SK-N-SH (cell line): Measurements from ENCODE around the gene KY. TPM values are rescaled to one million over a fixed set of nuclear protein-coding genes. Genes with fewer than 3 reads are reported as not detected.

Source experiments
- CTCF ChIA-PET: fragments of 300-600, 350-600 bp; formaldehyde crosslinking; extraction: SDS; loops from one replicate; lab custom pipeline; 2021; lab: Yijun Ruan, JAX
- POLR2A ChIA-PET: fragments of 350-600 bp; sonication (Branson Sonifier 250); formaldehyde crosslinking; extraction: SDS; loops from one replicate; lab custom pipeline; 2020; ENCODE audit warnings: antibody characterized with exemption, inconsistent platforms; lab: Yijun Ruan, JAX
- DNase-seq: peaks from one replicate; pipeline ENCODE4 v3.0.0; 2012
- H2AFZ ChIP-seq: fragments of 200-600 bp; sonication (generic); 2 replicates; pipeline ENCODE4 v1.8.1; 2016; ENCODE audit warnings: antibody characterized with exemption, mild to moderate bottlenecking, low read depth
- H3F3A ChIP-seq: fragments of 200-600 bp; sonication (generic); replicated peaks from 2 replicates; pipeline ENCODE3; 2016; ENCODE audit warnings: antibody characterized with exemption, mild to moderate bottlenecking; ENCODE audit not compliant: insufficient read depth
- H3K27ac ChIP-seq, 2 experiments: fragments of 200-500 bp in 1 of 2; fragments of 200-600 bp in 1 of 2; sonication (Bioruptor generic) in 1 of 2; sonication (generic), shearing (Covaris generic) in 1 of 2; 2 replicates each; pipeline versions ENCODE4 v1.5.1 to v1.6.1; 2014 to 2016; ENCODE audit warnings: low read depth in 2 of 2, inconsistent platforms in 1 of 2, low read length in 1 of 2, mild to moderate bottlenecking in 1 of 2, mixed read lengths in 1 of 2
- H3K27me3 ChIP-seq: fragments of 200-600 bp; sonication (generic), shearing (Covaris generic); 2 replicates; pipeline ENCODE4 v1.6.1; 2016; ENCODE audit warnings: mixed run types; ENCODE audit not compliant: insufficient read depth
- H3K36me3 ChIP-seq, 2 experiments: fragments of 200-500 bp in 1 of 2; fragments of 200-600 bp in 1 of 2; sonication (Bioruptor generic) in 1 of 2; sonication (generic) in 1 of 2; replicated peaks in 1 of 2; 2 replicates each; pipeline versions ENCODE3 to v1.5.1; 2014 to 2016; ENCODE audit warnings: low read length in 1 of 2, mild to moderate bottlenecking in 1 of 2; ENCODE audit not compliant: insufficient read depth in 2 of 2, control insufficient read depth in 1 of 2
- H3K4me1 ChIP-seq, 2 experiments: fragments of 200-500 bp in 1 of 2; fragments of 200-600 bp in 1 of 2; sonication (Bioruptor generic) in 1 of 2; sonication (generic), shearing (Covaris generic) in 1 of 2; 2 replicates each; pipeline versions ENCODE4 v1.5.1 to v1.6.1; 2014 to 2016; ENCODE audit warnings: low read depth in 1 of 2, low read length in 1 of 2, mixed run types in 1 of 2; ENCODE audit not compliant: insufficient read depth in 2 of 2, control insufficient read depth in 1 of 2
- H3K4me2 ChIP-seq: fragments of 200-600 bp; sonication (generic), shearing (Covaris generic); 2 replicates; pipeline ENCODE4 v1.6.1; 2017; ENCODE audit warnings: mixed run types
- H3K4me3 ChIP-seq, 2 experiments: fragments of 200-500 bp in 1 of 2; fragments of 200-600 bp in 1 of 2; sonication (Bioruptor generic) in 1 of 2; sonication (generic), shearing (Covaris generic) in 1 of 2; 2 replicates each; pipeline versions ENCODE4 v1.5.1 to v1.8.1; 2014 to 2016; ENCODE audit warnings: low read depth in 2 of 2, inconsistent platforms in 1 of 2, low read length in 1 of 2, mild to moderate bottlenecking in 1 of 2, mixed read lengths in 1 of 2, moderate library complexity in 1 of 2
- H3K79me2 ChIP-seq: fragments of 200-600 bp; sonication (generic); 2 replicates; pipeline ENCODE4 v1.8.1; 2017; ENCODE audit warnings: mild to moderate bottlenecking; ENCODE audit not compliant: insufficient read depth
- H3K9ac ChIP-seq: fragments of 200-600 bp; sonication (generic); 2 replicates; pipeline ENCODE4 v1.6.1; 2017; ENCODE audit warnings: mixed run types
- H3K9me2 ChIP-seq: fragments of 200-600 bp; sonication (generic); 2 replicates; pipeline ENCODE4 v1.6.1; 2017; ENCODE audit warnings: mixed run types
- H3K9me3 ChIP-seq: fragments of 200-600 bp; sonication (generic); 2 replicates; pipeline ENCODE4 v1.6.1; 2017; ENCODE audit warnings: mixed run types, mild to moderate bottlenecking, moderate library complexity
- H4K20me1 ChIP-seq: fragments of 200-600 bp; sonication (generic); 2 replicates; pipeline ENCODE4 v1.6.1; 2017; ENCODE audit warnings: mild to moderate bottlenecking, mixed run types; ENCODE audit not compliant: insufficient read depth
- CHD2 ChIP-seq: fragments of 150-350 bp; IDR thresholded peaks from 2 replicates; pipeline ENCODE4 v1.6.1; 2018; ENCODE audit warnings: low read length; ENCODE audit not compliant: partially characterized antibody
- EP300 ChIP-seq, 2 experiments: IDR thresholded peaks; 2 replicates each; pipeline versions ENCODE4 v1.4.0 to v1.6.1; 2012; ENCODE audit warnings: borderline replicate concordance in 1 of 2, low read depth in 1 of 2, low read length in 1 of 2
- EZH2phosphoT487 ChIP-seq: fragments of 200-600 bp; sonication (generic); IDR thresholded peaks from 2 replicates; pipeline ENCODE4 v1.6.1; 2017; ENCODE audit warnings: low read depth, mixed run types, mild to moderate bottlenecking, antibody characterized with exemption, moderate library complexity, borderline replicate concordance
- FOXM1 ChIP-seq: IDR thresholded peaks from 2 replicates; pipeline ENCODE4 v1.4.0; 2012; ENCODE audit warnings: low read depth, mild to moderate bottlenecking
- GABPA ChIP-seq: IDR thresholded peaks from 2 replicates; pipeline ENCODE4 v1.4.0; 2012; ENCODE audit warnings: low read depth, mild to moderate bottlenecking
- GATA2 ChIP-seq: sonication (generic); formaldehyde crosslinking; IDR thresholded peaks from 2 replicates; pipeline ENCODE4 v1.5.0; 2020; ENCODE audit warnings: mild to moderate bottlenecking, missing genetic modification reagents
- MXI1 ChIP-seq: IDR thresholded peaks from 2 replicates; pipeline ENCODE4 v1.6.1; 2012; ENCODE audit warnings: mild to moderate bottlenecking, low read depth, low read length, improper control_type of control experiment
- RAD21 ChIP-seq: IDR thresholded peaks from 2 replicates; pipeline ENCODE4 v1.6.1; 2012; ENCODE audit warnings: mild to moderate bottlenecking, low read length
- RFX5 ChIP-seq: IDR thresholded peaks from 2 replicates; pipeline ENCODE4 v1.6.1; 2012; ENCODE audit warnings: mild to moderate bottlenecking, improper control_type of control experiment, low read length
- SIN3A ChIP-seq: IDR thresholded peaks from 2 replicates; pipeline ENCODE4 v1.6.1; 2012; ENCODE audit warnings: low read depth, mild to moderate bottlenecking, low read length, moderate library complexity, borderline replicate concordance
- TEAD4 ChIP-seq: IDR thresholded peaks from 2 replicates; pipeline ENCODE4 v1.4.0; 2012; ENCODE audit warnings: mild to moderate bottlenecking, borderline replicate concordance; ENCODE audit not compliant: insufficient read depth
- WGBS: methylation state at CpG from one replicate; pipeline ENCODE4 v1.1.6; 2017; ENCODE audit warnings: low lambda C conversion rate; 5-methylcytosine and 5-hydroxymethylcytosine counted together
- polyA plus RNA-seq, 3 experiments: library from polyadenylated mRNA; depleted of rRNA; stranded (reverse); fragments of >200 nt; gene quantifications; 2 replicates each; pipeline ENCODE4 v1.2.3, GENCODE V29; 2012

KY gene
- polyA plus RNA-seq, 1 of the 3 experiments (the other 2 are of a cell fraction): 2.4 TPM

DNA sequence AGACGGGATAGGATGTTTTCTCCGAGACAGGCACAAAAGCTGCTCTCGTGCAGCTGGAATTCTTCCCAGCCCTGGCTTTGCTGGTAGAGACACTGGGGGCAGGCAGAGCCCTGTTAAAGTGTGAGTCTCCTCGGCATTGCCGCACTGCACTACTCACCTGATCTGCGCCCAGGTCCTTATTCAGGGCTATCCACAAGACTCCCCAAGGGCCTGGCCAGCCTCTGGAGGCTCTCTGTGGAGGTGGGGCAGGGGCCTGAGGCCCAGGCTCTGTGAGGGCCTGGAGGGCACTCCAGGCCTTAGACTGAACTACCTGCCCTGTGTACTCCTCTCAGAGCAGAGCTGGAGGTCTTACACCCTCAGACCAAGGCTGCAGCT, 48.4 kb downstream of the KY start:
- peaks cover 0 to 22% of the 10 kb centered on the region in 2 experiments; a peak in 3 of 4 replicates for H3K4me1 ChIP-seq
- CTCF ChIA-PET: interaction anchor here (1.1 to 6.1 kb wide), 19 partner anchors 15 to 901 kb away, joined by 3 to 82 read pairs (median 11); partner anchors contain the start of genes EPHB1 and KY

DNA sequence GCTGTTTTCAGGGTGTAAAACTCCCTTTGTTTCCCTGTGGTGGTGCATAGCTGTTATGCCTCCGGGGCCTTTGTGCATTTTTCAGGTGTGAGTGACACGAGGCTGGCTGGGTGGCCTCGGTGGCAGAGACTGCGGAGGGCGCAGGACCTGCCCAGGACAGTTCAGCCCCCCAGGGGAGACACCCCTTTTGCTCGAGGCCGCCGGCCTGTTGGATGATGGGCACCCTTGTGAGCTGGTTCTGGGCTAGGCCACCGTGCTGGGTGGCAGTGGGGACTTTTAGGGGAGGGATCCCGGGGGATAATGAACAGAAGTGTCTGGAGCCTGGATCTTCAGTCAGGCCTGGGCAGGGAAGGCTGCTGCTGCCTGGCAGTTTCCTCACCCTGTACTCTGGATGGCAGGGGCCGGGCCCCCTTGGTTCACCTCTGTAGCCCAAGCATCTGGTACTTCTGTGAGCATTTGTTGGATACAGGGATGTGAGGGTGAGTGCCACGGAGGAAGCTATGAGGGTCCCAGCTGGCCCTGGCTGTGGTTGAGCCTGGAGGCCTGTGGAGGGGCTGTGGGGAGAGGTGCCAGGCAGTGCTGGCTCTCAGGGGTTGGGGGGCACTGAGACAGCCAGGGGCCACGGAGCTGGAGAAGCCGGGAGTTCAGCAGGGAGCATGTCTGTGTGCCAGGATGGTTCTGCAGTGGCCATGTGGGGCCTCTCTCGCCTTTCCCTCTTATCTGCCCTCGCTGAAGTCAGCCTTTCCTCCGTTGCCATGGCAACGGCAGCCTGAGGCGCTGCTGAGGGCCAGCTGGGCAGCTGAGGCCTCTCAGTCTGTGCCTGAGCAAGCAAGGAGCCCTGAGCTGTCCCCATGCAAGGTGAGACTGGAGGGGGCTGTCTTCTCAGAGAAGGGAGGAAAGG, 49.0 kb downstream of the KY start:
- POLR2A ChIA-PET: interaction anchor here (1.2 kb wide), 1 partner anchor 40 kb away, joined by 5 read pairs; no protein-coding TSS in a partner anchor
- peak; percentile 33 for TF ChIP-seq CHD2
- no peak for TF ChIP-seq SIN3A
- peak; percentile 52; the same call in 1 of the 2 replicates for TF ChIP-seq GATA2 (CRISPR knock-in tag)
- peak in 1 of 2 experiments; percentile 41; a peak in 1 of 4 replicates for TF ChIP-seq EP300 (IDR thresholded peaks at IDR 0.05; ENCODE audit: borderline replicate concordance in 1 of 2, low read depth in 1 of 2, low read length in 1 of 2)
- TF ChIP-seq RAD21: peak; percentile 29; the same call in 1 of the 2 replicates
- peak; percentile 94 for TF ChIP-seq RFX5
- TF ChIP-seq FOXM1: no peak
- peak; percentile 72 for TF ChIP-seq MXI1
- no peak overlapping the region for H3K4me3 ChIP-seq
- H3F3A ChIP-seq: no peaks in the 10 kb centered on the region
- no peaks in the 10 kb centered on the region for H3K36me3 ChIP-seq
- no peaks in the 10 kb centered on the region for H3K9me2 ChIP-seq
- H3K27ac ChIP-seq: peak overlapping the region in 1 of 2 experiments; percentile 85; a peak in 2 of 4 replicates
- no peaks in the 10 kb centered on the region for H4K20me1 ChIP-seq
- CTCF ChIA-PET: interaction anchor here (0.7 to 6.1 kb wide), 63 partner anchors 8 to 1442 kb away, joined by 3 to 82 read pairs (median 5); partner anchors contain the start of genes EPHB1 and KY
- H2AFZ ChIP-seq: no peak overlapping the region
- peaks cover 0 to 21% of the 10 kb centered on the region in 2 experiments; a peak in 3 of 4 replicates for H3K4me1 ChIP-seq
- H3K4me2 ChIP-seq: no peak overlapping the region
- DNase-seq: peak; percentile 89
- no peaks in the 10 kb centered on the region for H3K9me3 ChIP-seq
- 32% methylated on average over 10 of the region's 19 CpGs for WGBS
- H3K9ac ChIP-seq: no peak overlapping the region
- no peaks in the 10 kb centered on the region for H3K27me3 ChIP-seq
- H3K79me2 ChIP-seq: no peaks in the 10 kb centered on the region

More for the DNA sequence above, 48.4 kb downstream of the KY start:
- H3F3A ChIP-seq: no peaks in the 10 kb centered on the region
- no peaks in the 10 kb centered on the region for H3K79me2 ChIP-seq
- H3K27me3 ChIP-seq: no peaks in the 10 kb centered on the region
- H3K36me3 ChIP-seq: no peaks in the 10 kb centered on the region
- no peaks in the 10 kb centered on the region for H3K9me3 ChIP-seq
- WGBS: 34% methylated on average over 3 of the region's 6 CpGs
- no peak overlapping the region for H3K4me2 ChIP-seq
- peak overlapping the region in 1 of 2 experiments; percentile 85; a peak in 2 of 4 replicates for H3K27ac ChIP-seq
- no peak for TF ChIP-seq EZH2phosphoT487
- TF ChIP-seq CHD2: no peak
- no peak for TF ChIP-seq GABPA
- TF ChIP-seq TEAD4: no peak
- TF ChIP-seq RFX5: no peak
- H3K9me2 ChIP-seq: no peaks in the 10 kb centered on the region
- DNase-seq: no peak
- H3K9ac ChIP-seq: no peak overlapping the region
- no peak overlapping the region for H3K4me3 ChIP-seq
- H4K20me1 ChIP-seq: no peaks in the 10 kb centered on the region
- POLR2A ChIA-PET: interaction anchor here (1.2 kb wide), 1 partner anchor 39 kb away, joined by 5 read pairs; no protein-coding TSS in a partner anchor
- H2AFZ ChIP-seq: no peak overlapping the region
